CD4-positive, alpha-beta T cell treated with Interleukin-10 for 1 hour (primary cell): ENCODE data around the gene SNTN.

ENCODE experiments used
- DNase-seq: peaks from one replicate; pipeline ENCODE4 v3.0.0-alpha.2; 2020

Gene SNTN

DNA sequence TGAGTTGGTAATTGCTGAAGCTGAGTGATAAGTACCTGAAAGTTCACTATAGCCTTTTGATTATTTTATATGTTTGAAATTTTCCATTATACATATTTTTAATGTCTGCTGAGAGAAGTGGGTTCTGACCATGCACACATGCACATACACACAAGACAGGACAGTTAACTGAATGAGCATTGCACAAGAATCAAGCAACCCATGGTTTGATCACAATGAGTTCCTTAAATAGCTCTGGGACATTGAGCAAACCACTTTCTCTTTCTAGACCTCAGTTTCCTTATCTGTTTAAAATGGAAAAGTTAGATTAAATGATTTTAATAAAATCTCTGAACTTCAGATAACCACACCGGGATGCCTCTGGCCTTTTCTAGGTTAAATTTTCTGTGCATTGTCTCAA lies 26.7 kb downstream of the SNTN start:
- DNase-seq = no peak

DNA sequence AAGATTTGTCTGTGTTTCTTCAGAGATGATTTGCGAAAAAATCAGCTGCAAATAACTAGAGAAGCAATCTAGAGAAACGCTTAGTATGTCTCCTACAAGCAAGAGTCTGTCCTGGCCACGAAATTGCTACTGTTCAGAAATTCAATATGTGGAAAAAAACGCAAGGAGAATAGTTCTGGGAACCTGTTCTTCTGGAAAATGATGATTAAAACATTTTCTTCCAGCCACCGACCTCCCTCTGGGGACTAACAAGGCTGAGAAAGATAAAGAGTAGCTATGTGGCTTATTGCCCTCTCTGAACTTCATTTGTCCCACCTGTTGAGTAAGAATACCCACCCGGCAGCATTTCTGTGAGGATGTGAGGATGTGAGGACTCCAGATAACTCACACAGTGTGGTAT lies 31.6 kb downstream of the SNTN start:
- DNase-seq = no peak

- no peak for DNase-seq
These were observed 32.9 kb downstream of the SNTN start for GRCh38 chr3:63685340-63685739.

- no peak for DNase-seq
These were observed 35.1 kb downstream of the SNTN start for GRCh38 chr3:63687278-63688225.

DNA sequence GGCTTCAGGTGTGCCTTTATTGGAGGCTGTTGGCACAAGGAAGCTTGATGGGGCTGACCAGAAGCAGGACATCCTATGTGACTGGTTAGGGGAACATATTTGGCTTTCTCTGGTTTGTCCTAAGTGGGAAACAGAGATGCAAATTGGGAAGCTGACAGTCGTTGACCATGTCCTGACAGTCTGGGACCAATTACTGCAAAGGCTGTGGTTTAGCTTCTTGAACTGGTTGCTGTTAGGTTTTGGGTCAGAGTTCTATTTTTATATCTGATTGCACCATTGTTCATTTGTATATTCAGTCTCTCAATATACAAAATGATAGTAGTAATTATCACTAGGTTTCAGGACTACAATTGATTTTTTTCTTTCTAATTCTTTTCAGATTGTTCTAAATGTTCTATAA lies 36.8 kb downstream of the SNTN start:
- DNase-seq = no peak

DNA sequence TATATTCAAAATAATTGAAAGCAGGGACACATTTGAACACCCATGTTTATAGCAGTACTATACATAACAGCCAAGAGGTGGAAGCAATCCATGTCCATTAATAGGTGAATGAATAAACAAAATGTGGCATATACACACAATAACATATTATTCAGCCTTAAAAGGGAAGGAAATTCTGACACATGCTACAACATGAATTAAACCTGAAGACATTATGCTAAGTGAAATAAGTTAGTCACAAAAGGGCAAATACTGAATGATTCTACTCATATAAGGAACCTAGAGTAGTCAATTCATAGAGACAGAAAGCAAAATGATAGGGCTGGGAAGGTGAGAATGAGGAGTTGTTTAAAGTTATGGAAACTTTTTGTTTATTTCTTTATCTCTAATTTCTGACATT lies 40.9 kb downstream of the SNTN start:
- no peak for DNase-seq

DNA sequence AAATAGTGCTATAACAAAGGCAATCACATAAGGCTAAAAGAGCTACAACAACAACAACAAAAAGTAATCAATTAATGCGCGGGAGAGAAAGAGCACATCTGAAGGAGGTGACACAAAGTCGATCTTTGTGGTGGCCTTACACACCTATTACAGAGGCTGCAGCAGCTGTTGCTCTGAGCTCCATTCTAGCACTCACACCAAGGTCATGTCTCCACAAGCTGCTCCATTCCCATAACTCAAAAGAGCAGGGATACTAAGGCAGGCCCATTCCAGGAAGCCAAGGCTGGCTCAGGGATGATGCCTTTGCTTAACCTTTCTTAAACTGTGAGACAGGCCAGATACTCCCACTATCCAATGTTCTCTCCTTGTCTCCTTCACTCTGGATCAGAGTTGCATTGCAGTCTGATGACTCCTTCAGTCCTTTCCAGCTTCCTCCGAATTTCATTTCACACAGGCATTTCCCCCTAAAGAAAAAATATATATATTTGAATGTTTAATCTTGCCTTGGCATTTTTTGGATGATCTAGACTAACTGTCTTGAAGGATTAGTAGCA lies 52.7 kb downstream of the SNTN start:
- no peak for DNase-seq

GRCh38 chr3:63706321-63707085 lies 54.0 kb downstream of the SNTN start:
- DNase-seq = no peak

DNA sequence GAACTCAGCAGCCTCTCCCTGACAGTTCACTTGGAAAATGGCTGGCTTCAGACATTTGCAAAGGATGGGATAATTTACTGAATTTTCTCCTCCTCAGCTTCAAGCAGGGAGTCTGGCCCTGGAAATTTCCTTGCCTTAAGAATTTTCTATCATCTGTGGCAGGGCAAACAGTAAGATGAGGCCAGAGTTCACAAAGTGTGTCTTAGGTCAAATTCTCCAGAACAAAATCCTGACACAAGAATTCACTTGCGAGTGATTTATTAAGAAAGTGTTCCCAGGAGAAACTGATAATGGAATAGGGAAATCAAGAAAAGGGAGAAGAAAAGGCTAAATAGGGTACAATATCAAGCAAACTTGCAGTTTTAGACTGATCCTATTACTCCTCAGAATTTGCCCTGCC lies 55.3 kb downstream of the SNTN start:
- no peak for DNase-seq

- DNase-seq = no peak
These were observed 57.1 kb downstream of the SNTN start for GRCh38 chr3:63709576-63709975.
